DOHH2 (cell line): ENCODE results near the gene MIF.
A peak's percentile ranks its signal among the peaks of the same experiment; 100 is the strongest.

Experiments used
- H3F3A ChIP-seq: fragments of 200-600 bp; sonication (generic), shearing (Covaris generic); 2 replicates; pipeline ENCODE4 v1.6.0; 2016; ENCODE audit warnings: antibody characterized with exemption, mild to moderate bottlenecking; ENCODE audit not compliant: control insufficient read depth, insufficient read depth
- H3K27ac ChIP-seq: fragments of 200-600 bp; sonication (generic); 2 replicates; pipeline ENCODE4 v1.5.1; 2014; ENCODE audit warnings: low read depth, mild to moderate bottlenecking, low read length, moderate library complexity
- H3K27me3 ChIP-seq: fragments of 200-600 bp; sonication (generic); 2 replicates; pipeline ENCODE4 v1.6.1; 2014; ENCODE audit warnings: mild to moderate bottlenecking, low read length, mixed read lengths; ENCODE audit not compliant: control insufficient read depth
- H3K36me3 ChIP-seq: fragments of 200-600 bp; sonication (generic); 2 replicates; pipeline ENCODE4 v1.6.1; 2014; ENCODE audit warnings: mild to moderate bottlenecking, low read length, moderate library complexity, mixed read lengths; ENCODE audit not compliant: control insufficient read depth
- H3K4me1 ChIP-seq: fragments of 200-600 bp; sonication (generic); 2 replicates; pipeline ENCODE4 v1.6.1; 2014; ENCODE audit warnings: mild to moderate bottlenecking, low read length, mixed read lengths; ENCODE audit not compliant: control insufficient read depth
- H3K4me2 ChIP-seq: fragments of 200-600 bp; sonication (generic); 2 replicates; pipeline ENCODE4 v1.6.0; 2014; ENCODE audit warnings: mild to moderate bottlenecking, low read length, moderate library complexity
- H3K4me3 ChIP-seq: fragments of 200-600 bp; sonication (generic); 2 replicates; pipeline ENCODE4 v1.5.1; 2014; ENCODE audit warnings: mild to moderate bottlenecking, low read length, mixed read lengths
- H3K79me2 ChIP-seq: fragments of 200-600 bp; sonication (generic); 2 replicates; pipeline ENCODE4 v1.6.1; 2014; ENCODE audit warnings: mild to moderate bottlenecking, low read length, mixed read lengths; ENCODE audit not compliant: control insufficient read depth
- H3K9me2 ChIP-seq: fragments of 200-600 bp; sonication (generic); replicated peaks from 2 replicates; pipeline ENCODE4 v1.6.1; 2014; ENCODE audit warnings: mild to moderate bottlenecking, low read length, mixed read lengths; ENCODE audit not compliant: control insufficient read depth
- H3K9me3 ChIP-seq: fragments of 200-600 bp; sonication (generic); 2 replicates; pipeline ENCODE4 v1.6.1; 2014; ENCODE audit warnings: antibody characterized with exemption, low read length, mixed read lengths; ENCODE audit not compliant: control insufficient read depth, insufficient read depth
- H4K20me1 ChIP-seq: fragments of 200-600 bp; sonication (generic); 2 replicates; pipeline ENCODE4 v1.6.0; 2014; ENCODE audit warnings: low read depth, mild to moderate bottlenecking, antibody characterized with exemption, low read length, moderate library complexity; ENCODE audit not compliant: control insufficient read depth, insufficient read depth
- EZH2phosphoT487 ChIP-seq: fragments of 200-600 bp; sonication (generic); IDR thresholded peaks from 2 replicates; pipeline ENCODE4 v1.6.1; 2017; ENCODE audit warnings: borderline replicate concordance, mild to moderate bottlenecking, antibody characterized with exemption, low read length, moderate library complexity, mixed read lengths
- TF ChIP-seq, protein P1 (sequence below): fragments of 200-600 bp; sonication (generic); IDR thresholded peaks from one replicate; pipeline ENCODE4 v1.5.1; 2014; ENCODE audit warnings: antibody characterized with exemption, mild to moderate bottlenecking, low read depth, low read length; ENCODE audit not compliant: poor library complexity, severe bottlenecking

Gene MIF

DNA sequence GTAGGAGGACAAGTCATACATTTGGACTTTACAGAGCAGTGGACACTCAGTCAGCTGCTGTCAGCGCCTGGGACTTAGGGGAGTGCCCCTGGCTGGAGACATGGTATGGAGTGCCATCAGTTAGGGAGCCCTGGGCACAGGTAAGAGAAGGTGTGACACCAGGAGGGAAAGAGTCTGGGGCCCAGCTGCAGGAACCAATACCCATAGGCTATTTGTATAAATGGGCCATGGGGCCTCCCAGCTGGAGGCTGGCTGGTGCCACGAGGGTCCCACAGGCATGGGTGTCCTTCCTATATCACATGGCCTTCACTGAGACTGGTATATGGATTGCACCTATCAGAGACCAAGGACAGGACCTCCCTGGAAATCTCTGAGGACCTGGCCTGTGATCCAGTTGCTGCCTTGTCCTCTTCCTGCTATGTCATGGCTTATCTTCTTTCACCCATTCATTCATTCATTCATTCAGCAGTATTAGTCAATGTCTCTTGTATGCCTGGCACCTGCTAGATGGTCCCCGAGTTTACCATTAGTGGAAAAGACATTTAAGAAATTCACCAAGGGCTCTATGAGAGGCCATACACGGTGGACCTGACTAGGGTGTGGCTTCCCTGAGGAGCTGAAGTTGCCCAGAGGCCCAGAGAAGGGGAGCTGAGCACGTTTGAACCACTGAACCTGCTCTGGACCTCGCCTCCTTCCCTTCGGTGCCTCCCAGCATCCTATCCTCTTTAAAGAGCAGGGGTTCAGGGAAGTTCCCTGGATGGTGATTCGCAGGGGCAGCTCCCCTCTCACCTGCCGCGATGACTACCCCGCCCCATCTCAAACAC, 850 bp upstream of the MIF start:
- Histone ChIP-seq H3K9me3 (no peaks in the 10 kb centered on the region), H3K9me2 (no peaks in the 10 kb centered on the region)

DNA sequence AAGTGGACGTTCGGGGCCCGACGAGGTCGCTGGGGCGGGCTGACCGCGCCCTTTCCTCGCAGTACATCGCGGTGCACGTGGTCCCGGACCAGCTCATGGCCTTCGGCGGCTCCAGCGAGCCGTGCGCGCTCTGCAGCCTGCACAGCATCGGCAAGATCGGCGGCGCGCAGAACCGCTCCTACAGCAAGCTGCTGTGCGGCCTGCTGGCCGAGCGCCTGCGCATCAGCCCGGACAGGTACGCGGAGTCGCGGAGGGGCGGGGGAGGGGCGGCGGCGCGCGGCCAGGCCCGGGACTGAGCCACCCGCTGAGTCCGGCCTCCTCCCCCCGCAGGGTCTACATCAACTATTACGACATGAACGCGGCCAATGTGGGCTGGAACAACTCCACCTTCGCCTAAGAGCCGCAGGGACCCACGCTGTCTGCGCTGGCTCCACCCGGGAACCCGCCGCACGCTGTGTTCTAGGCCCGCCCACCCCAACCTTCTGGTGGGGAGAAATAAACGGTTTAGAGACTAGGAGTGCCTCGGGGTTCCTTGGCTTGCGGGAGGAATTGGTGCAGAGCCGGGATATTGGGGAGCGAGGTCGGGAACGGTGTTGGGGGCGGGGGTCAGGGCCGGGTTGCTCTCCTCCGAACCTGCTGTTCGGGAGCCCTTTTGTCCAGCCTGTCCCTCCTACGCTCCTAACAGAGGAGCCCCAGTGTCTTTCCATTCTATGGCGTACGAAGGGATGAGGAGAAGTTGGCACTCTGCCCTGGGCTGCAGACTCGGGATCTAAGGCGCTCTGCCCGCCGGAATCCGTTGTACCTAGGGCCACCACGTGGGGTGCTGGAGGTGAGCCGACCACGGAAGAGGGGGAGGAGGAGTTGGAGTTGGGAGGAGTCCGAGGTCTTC, 771 bp downstream of the MIF start:
- Histone ChIP-seq H3K4me2 (peak overlapping the region; percentile 88), H3F3A (peaks cover 30% of the 10 kb centered on the region), H3K9me3 (no peaks in the 10 kb centered on the region), H3K36me3 (peaks cover 41% of the 10 kb centered on the region), H4K20me1 (peaks cover 16% of the 10 kb centered on the region), H3K4me1 (peaks cover 26% of the 10 kb centered on the region), H3K9me2 (no peaks in the 10 kb centered on the region), H3K27me3 (no peaks in the 10 kb centered on the region), H3K27ac (peak overlapping the region; percentile 80), H3K79me2 (peaks cover 28% of the 10 kb centered on the region), H3K4me3 (peak overlapping the region; percentile 82)
- TF ChIP-seq EZH2phosphoT487, result no peak
- TF ChIP-seq, protein P1, sequence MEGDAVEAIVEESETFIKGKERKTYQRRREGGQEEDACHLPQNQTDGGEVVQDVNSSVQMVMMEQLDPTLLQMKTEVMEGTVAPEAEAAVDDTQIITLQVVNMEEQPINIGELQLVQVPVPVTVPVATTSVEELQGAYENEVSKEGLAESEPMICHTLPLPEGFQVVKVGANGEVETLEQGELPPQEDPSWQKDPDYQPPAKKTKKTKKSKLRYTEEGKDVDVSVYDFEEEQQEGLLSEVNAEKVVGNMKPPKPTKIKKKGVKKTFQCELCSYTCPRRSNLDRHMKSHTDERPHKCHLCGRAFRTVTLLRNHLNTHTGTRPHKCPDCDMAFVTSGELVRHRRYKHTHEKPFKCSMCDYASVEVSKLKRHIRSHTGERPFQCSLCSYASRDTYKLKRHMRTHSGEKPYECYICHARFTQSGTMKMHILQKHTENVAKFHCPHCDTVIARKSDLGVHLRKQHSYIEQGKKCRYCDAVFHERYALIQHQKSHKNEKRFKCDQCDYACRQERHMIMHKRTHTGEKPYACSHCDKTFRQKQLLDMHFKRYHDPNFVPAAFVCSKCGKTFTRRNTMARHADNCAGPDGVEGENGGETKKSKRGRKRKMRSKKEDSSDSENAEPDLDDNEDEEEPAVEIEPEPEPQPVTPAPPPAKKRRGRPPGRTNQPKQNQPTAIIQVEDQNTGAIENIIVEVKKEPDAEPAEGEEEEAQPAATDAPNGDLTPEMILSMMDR, result peak; percentile 75

More for the DNA sequence above, 850 bp upstream of the MIF start:
- H3K79me2 ChIP-seq, result peaks cover 28% of the 10 kb centered on the region
- peaks cover 26% of the 10 kb centered on the region for H3K4me1 ChIP-seq
- peak overlapping the region; percentile 82 for H3K4me3 ChIP-seq
- H3K27me3 ChIP-seq, result no peaks in the 10 kb centered on the region
- H3K27ac ChIP-seq, result peak overlapping the region; percentile 80
- TF ChIP-seq, protein P1, result no peak
- no peak for TF ChIP-seq EZH2phosphoT487
- peaks cover 18% of the 10 kb centered on the region for H3F3A ChIP-seq
- peaks cover 41% of the 10 kb centered on the region for H3K36me3 ChIP-seq
- H4K20me1 ChIP-seq, result peaks cover 16% of the 10 kb centered on the region
- H3K4me2 ChIP-seq, result peak overlapping the region; percentile 88

DNA sequence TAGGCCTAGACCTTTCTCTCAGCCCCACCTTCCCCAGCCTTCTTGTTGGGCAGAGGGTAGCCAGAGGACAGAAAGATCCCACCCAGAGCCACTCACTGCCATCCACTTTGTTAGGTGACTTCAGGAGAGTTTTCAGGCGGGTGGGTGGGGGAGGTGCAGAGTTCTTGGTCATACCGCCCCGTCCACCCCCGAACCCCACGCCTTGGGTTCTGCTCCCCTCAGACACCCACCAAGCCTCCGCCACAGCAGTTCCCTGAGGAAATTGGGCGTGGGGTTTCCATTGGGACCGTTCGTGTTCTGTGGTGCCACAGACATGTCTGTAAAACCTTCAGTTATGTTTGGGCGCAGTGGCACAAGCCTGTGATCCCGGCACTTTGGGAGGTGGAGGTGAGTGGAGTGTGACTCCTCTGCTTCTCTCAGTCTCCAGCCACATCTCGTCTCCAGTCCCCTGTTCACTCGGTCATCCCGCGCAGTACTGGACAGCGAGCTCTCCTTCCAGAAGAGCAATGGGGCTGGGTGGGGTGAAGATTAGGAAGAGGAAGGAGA, 1.5 kb downstream of the MIF start:
- Histone ChIP-seq H3K9me2 (no peaks in the 10 kb centered on the region), H3K36me3 (peaks cover 41% of the 10 kb centered on the region), H3K9me3 (no peaks in the 10 kb centered on the region), H3K27ac (peak overlapping the region; percentile 80; the same call in 1 of the 2 replicates), H3K4me1 (peaks cover 26% of the 10 kb centered on the region), H3K79me2 (peaks cover 28% of the 10 kb centered on the region), H3K27me3 (no peaks in the 10 kb centered on the region), H3F3A (peaks cover 30% of the 10 kb centered on the region), H3K4me3 (peak overlapping the region; percentile 82), H4K20me1 (peaks cover 16% of the 10 kb centered on the region), H3K4me2 (peak overlapping the region; percentile 88)
- TF ChIP-seq, protein P1, result no peak
- no peak for TF ChIP-seq EZH2phosphoT487
